Activated CD4-positive, alpha-beta T cell treated with anti-CD3 and anti-CD28 coated beads, Interleukin-2, Interleukin-4, amounts not matched to agents 100 ng/mL and 50 ng/mL, durations not matched to agents 16 hours and 8 hours (primary cell): ENCODE results near the gene ADAMTS15.

ENCODE experiments used
- DNase-seq: peaks from one replicate; pipeline ENCODE4 v3.0.0-alpha.2; 2020; ENCODE audit warnings: low spot score

ADAMTS15 gene

DNA sequence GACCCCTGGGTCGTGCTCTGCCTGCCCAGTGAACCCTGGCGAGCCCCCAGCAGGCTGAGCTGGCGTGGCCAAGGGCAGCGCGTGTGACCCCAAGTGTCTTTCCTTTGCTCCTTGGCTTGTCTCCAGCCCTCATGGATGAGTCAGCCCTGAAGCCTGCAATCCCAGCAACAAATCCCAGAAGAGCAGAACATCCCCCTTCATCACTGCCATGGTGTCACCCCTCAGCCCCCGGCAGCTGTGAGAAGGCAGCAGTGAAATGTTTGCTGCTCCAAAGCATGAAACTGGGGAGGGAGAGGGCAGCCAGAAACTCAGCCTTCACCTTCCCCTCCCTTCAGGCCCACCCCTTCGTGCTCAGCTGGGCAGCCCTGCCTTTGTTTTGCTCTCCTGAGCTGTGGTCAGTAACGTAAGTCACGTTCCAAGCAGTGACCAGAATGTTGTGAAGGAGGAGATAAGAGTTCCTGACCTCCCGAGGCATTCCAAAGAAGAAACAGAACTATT lies 29.8 kb downstream of the ADAMTS15 start:
- DNase-seq, result no peak

DNA sequence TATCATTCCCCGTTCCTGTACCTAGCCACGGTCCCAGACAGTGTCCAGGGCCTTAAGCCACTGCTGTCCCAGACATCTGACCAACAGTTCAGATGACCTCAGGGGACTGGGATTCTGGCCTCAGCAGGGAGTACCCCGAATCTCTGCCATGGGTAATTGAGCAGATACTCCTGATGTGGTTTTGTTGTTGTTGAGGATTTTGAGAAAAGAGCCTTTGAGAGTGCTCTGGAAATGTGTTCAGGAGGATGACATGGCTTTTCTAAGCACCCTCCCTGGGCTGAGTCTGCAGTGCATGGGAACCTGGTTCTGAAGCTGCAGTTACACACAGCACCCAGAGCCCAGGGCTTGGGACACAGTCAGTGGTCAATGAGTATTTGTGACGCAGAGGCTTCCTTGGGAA lies 30.4 kb downstream of the ADAMTS15 start:
- no peak for DNase-seq

DNA sequence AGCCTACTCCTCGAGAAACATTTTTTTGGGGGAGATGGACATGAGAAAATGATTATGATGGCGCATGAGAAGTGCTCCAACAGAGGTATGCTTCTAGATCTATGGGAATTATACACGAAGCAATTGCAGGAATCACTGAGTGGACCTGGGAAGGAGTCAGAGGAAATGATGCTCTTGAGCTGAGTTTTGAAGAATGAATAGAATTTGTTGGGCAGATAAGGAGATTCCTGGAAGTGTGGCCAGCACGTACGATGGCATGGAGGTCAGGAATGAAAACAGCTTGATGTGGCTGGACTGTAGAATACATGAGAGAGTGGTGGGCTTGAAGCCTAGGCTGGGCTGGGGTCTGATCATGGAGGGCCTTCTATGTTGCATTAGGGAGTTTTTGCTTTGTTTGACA lies 31.7 kb downstream of the ADAMTS15 start:
- DNase-seq, result no peak

DNA sequence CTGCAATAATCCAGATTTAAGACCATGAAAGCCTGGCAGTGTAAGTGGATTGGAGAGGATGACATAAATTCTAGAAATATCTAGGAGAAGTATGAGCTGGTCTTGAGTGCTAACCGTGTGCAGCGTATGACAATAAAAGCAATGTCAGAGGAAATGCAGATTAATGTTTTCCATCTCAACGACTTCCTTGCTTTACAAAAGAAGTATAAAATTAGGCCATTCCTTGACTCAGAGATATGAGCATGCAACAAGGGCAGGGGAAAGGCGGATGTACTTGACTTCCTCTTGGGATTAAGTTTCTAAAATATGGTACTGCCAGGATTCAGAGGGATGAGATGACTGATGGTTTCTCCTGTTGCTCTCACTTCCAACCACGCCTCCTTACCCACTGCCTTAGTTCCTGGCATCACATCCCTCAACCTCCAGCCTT lies 32.3 kb downstream of the ADAMTS15 start:
- no peak for DNase-seq

DNA sequence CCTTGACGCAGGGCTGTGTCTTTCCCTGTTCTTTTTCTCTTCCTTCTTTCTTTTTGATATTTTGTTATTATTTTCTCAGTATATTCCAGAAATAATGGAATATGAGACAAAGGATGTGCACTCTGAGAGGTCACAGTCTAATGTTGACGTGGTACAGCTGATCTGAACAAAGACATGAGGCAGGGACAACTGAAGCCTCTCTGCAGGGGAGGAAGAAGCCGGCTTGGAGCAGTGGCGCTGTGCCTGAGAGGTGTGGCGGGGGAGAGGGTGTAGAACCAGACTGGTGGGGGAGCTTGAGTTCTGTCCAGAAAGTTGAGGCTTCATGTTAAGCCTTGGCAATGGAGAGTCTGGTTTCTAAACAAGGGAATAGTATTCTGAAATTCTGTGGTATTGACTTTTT lies 34.7 kb downstream of the ADAMTS15 start:
- DNase-seq, result no peak

DNA sequence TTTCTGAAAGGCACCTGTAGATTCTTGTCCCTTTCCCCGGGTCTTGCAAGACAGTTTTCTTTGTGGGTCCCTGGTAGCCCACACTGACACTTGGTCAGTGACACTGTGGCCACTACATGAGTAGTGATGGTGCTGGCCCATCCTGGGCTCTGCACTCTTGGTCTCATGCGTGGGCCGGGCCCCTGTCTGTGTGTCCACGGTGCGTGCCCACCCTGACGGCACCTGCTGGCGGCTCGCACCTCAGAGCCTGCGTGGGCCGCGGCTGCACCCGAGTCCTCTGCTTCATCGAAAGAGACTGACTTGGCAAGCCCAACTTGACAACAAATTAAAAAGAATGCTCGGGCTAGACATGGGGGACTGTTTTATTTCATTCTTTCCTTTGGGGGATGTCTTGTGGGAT lies 37.5 kb downstream of the ADAMTS15 start:
- no peak for DNase-seq

DNA sequence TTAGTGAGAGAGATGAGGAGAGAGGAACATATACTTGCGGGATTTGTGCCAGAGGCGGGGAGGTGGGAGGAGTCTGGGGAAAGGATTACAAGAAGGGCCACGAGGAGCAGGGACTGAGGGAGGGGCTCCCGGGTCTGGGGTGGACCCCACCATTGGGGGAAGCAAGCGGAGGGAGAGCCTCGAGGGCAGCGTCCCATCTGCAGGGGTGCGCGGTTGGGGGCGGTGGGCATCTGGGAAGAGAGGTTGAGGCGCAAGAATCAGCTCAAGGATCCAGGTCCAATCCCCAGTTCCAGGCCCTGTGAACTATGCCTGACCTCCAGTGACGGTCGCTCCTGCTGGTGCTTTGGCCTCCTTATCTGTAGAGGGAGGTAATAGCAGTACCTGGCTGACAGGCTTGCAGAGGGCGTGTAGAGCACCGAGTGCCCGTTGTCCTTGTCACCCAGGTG lies 38.0 kb downstream of the ADAMTS15 start:
- DNase-seq, result no peak

DNA sequence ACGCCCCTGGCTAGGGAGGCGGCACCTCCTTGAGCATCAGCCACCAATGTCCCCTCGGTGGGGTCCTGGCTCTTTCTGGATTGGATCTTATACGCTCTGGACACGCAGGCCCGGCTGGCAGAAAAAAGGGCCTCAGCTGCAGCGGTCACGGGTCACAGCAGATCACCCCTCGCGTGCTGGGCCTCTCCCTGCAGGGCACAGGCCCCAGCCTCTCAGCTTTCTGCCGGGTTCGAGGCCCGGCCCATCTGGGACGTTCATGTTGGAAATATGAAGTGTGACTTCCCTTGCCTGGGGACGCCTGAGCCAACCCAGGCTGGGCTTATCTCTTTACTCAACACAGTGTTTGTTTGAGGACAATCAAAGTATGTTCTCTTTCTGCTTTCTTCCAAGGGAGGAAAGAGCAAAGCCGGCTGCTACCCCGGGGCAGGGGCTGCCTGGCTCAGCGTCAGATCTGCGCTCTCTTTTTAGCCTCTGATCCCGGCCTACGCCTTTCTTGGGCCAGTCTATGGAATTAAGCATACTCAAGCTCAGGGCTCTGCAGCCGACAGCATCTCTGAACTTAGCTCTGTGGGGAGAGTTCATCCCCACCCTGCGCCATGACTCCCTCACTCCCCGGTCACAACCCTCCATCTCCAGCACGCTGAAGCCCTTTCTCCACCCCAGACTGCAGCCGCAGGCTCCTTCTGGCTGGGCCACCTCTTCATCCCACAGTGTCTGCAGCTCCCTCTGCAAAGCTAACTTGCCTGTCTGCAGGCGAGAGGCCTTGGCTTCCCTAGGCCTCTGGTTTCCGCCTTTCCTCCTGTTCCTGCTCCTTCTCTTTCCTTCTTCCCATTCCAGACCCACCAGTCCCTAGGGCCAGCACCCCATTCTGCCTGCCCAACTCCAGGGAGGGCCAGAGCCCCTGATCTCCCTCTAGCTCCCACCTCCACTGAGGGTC lies 38.8 kb downstream of the ADAMTS15 start:
- no peak for DNase-seq

DNA sequence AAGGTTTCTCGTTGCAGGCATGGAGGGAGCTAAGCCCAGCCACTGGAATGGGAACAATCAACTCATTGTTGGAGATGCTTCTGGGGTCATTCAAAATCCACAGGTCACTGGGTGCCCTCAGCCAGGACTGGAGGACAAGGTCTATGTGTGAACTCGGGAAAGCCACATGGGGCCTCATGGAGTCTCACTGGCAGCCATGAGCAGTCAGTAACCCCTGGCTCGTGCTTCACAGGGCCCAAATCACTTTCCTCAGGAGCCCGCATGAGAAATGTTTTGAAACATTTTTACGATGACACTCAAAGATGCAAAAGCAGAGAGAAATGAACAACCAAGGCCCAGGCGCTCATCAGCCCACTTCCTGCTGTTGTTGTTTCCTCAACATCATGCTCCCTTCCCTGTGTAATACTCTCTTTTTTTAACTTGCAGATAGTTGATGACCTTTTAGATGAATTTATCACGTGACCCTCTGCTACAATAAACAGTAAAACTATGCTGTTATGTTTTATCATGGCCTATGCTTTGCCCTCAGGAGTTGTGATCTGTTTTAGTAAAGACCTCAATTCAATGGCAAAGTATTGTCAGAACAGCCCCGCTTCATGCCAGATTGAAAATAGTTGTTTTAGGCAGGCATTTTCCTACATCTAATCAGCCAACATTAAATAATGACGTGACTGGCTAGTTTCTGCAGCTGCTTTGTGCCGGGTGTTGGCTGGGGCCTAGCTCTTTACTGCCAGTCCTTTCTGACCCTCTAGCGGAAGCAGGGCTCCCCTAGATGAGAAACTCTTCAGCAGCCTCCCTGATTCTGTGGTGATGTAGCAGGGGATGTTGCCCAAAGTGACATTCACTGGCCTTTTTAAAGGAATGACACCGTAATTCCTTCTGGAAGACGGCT lies 39.7 kb downstream of the ADAMTS15 start:
- DNase-seq, result no peak

DNA sequence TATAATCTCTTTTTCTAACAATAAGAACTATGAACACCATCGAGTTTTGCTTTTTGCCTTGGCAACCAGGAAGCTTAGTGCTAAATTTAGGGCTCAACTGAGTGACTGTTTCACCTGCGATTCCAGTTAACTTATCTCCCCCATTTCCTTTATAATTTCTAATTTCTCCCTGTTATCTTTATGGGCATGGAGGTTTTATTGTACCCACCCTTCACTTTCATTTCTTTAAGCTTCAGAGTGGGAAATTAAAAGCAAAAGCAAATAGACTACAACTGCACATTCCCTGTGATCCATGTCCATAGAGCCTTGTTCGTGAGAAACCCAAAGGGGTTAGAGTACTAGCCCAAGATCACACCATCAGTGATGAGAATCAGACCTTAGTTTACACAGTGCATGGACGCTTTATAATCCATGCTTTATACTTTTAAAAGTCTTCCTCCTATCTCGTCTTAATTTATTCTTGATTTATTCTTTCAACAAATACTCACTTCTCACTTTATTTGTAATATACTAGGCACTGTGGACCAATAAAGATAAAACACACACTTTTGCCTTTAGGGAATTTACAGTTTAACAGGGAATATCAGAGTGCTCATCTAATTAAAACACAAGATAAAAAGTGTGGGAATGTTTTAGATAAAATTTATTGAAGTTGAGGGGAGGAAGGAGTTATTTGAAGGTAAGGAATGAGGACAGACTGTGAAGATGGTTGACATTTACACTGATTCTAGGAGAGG lies 40.6 kb downstream of the ADAMTS15 start:
- no peak for DNase-seq

DNA sequence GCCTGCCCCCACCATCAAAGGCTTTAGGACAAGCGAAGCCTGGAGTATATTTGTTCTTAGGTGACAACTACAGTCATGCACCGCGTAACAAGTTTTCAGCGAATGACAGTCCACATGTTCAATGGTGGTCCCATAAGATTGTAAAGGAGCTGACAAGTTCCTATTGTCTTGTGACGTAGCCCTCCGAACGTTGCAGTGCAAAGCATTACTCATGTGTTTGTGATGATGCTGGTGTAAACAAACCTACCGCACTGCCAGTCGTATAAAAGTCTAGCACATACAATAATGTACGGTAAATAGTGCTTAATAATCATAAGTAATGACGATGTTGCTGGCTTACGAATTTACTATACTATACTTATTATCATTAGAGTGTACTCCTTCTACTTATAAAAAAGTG lies 41.3 kb downstream of the ADAMTS15 start:
- no peak for DNase-seq

DNA sequence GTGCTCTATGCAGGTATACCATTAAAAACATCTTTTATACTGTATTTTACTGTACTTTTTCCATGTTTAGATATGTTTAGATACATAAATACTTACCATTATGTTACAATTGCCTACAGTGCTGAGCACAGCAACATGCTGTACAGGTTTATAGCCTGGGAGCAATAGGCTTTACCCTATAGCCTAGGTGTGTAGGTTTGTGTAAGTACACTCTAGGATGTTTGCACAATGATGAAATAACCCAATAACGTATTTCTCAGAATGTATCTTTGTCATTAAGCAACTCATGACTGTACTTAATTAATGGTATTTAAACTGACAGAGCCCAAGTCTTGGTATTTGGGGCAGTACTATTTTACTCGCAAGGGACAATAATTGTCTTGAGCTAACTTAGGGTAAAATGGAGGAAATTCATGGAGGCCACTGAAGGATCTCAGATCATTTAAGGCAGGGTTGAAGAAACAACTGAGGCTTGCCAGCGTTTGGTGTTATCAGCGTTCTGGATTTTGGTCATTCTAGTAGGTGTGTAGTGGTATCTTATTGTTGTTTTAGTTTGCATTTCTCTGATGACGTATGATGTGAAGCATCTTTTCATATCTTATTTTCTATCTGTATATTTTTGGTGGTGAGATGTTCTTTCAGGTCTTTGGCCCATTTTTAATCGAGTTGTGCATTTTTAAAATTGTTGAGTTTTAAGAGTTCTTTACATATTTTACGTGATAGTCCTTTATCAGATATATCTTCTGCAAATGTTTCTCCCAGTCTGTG lies 42.4 kb downstream of the ADAMTS15 start:
- no peak for DNase-seq

DNA sequence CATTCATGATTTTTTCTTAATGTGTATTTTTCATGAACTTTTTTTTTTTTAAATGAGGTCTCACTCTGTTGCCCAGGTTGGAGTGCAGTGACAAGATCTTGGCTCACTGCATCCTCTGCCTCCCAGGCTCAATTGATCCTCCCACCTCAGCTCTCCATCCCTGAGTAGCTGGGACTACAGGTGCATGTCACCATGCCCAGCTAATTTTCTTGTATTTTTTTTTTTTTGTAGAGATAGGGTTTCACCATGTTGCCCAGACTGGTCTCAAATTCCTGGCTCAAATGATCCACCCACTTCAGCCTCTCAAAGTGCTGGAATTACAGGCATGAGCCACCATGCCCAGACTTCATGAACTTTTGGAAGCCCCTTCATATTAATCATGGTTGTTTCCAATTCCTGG lies 49.7 kb downstream of the ADAMTS15 start:
- DNase-seq, result no peak

DNA sequence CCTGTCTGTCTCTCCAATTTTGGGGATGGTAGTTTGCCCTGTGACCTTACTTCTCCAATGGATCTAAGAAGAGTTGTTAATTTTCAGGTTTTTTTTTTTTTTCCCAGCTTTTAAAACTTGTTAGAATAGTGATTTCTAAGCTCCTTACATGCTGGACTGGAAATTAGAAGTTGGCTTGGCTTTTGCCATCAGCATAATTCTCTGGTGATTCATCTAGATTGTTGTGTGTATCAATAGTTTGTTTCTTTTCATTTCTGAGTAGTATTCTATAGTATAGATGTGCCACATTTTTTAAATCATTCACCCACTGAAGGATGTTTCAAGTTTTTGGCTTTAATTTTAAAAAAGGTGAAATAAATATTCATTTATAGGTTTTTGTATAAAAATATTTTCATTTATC lies 51.4 kb downstream of the ADAMTS15 start:
- no peak for DNase-seq

DNA sequence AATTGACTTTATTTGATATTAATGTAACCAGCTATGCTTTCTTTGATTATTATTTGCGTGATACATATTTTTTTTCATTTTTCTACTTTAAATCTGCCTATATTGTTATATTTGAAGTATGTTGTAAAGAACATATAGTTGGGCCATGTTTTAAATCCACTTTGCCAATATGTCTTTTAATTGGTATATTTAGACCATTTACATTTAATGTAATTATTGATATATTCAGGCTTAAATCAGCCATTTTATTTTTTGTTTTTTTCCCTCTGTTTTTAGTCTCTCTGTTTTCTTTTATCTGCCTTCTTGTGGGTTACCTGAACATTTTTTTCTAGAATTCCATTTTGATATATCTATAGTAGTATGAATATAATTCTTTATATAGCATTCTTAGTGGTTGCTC lies 55.9 kb downstream of the ADAMTS15 start:
- DNase-seq, result no peak

DNA sequence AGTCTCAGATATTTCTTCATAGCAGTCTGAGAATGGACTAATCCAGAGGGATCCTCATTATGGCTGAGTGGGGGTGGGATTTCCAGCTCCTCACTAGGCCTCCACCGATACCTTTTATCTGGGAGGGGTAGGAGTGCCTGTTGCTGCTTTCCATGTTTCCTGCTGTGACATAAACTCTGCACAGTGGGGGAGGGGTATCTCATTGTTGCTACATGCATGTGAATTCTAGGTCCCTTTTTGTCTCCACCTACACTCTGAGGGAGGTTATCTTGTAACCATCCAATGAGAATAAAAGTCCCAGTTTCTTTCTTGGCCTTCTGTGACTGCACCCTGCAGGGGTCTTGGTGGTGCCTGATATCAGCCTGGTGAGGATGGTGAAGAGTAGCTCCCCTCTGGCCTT lies 60.5 kb downstream of the ADAMTS15 start:
- DNase-seq, result no peak

DNA sequence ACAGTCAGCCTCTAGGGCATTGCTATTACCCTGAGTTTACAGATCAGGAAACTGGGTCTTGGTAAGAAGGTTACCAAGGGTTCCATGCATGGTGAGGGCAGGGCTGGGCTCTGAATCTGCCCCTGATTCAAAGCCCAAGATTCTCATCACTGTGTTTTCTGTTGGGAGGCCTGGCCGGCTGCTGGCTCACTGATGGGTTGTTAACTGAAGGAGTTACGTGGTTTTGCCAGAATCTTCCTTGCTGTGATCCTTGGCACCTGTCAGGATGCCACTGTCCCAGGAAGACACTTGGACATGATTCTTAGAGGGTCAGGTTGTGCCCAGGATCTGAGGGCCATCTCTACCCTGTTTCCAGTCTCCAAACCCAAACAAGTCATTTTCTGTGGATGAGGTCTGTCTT lies 61.5 kb downstream of the ADAMTS15 start:
- no peak for DNase-seq

DNA sequence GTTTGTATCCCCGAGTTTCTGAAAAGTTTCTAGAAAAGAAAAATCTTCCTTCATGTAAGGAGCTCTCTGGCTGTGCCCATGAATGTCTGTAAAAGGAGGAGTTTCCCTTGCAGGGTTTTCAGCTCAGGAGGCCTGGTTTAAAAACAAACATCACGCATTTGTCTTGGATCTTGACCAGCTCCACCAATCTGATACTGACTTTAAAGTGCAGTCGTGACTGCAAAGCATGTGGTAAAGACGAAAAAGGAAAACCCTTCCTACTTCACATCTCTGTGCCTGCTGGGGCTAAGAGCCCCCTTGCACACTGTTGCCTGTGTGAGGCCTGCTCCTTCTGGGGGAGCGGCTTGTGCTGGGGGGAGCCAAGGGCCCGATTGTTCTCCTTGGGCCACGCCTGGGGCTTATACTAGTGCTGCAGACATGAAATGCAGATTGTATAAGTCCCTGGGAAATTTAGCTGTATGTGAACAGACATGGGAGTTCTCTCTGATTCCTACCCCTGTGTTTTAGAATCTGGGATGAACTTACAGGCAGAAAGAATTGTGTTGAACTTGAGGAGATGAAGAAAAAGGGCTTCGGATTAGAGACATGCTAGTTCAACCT lies 62.1 kb downstream of the ADAMTS15 start:
- no peak for DNase-seq

DNA sequence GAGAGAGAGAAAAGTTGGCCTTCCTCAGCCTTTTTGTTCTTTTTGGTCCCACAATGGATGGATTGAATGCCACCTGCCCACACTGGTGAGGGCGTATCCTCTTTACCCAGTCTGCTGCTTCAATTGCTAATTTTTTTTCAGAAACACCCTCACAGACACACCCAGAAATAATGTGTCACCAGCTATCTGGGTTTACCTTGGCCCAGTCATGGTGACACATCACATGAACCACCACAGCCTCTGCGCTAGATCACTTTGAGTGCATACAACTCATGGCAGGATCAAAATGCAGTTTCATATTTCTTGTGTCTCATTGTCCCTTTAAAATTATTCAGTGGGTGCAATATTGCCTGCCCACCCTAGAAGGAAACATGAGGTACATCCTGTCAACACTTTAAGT lies 63.3 kb downstream of the ADAMTS15 start:
- no peak for DNase-seq

DNA sequence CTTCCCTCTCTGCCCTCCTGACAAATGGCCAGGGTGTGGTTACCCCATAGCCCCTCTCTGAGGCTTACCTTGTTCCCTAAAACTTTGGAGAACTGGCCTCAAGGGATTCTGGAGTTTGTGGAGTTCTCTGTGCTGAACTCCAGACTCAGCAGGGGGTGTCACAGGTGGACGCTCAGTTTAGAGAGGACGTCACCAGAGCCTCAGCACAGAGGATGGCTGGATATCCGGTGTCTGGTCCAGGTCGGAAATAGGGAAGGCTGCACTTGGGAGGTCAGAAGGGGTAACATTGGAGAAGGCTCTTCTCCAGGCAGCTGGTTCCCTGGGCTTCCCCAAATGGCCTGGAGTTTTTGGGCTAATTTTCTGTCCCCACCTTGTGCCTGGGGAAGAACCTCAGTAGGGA lies 64.2 kb downstream of the ADAMTS15 start:
- DNase-seq, result no peak

DNA sequence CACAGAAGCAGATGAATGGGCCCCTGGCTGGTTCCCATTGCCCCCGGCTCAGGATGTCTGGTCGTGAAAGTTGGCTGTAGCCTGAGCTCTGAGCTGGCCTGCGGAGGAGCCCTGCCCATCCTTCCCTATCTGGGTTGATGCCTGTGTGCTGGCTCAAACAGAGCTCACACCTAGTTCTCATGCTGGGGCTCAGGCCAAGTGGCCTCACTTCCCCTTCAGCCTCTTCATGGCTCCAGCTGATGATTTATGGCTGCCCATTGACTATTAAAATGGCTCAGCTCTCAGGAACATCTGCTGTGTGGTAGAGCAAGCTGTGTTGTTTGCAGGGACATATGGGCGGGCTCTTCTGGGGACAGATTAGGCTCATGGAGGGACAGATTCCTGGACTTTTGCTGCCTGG lies 64.7 kb downstream of the ADAMTS15 start:
- no peak for DNase-seq
